GM21576 (cell line): ENCODE data around the gene JAM3.
"Not testable (repeated sequence)": the region's sequence is repeated elsewhere in the genome, so short reads cannot be mapped to it uniquely, and the experiment has no call there.

ENCODE experiments used
- ATAC-seq: cut with Tn5 transposase; IDR thresholded peaks from one replicate; pipeline ENCODE4 v1.9.1; 2021; ENCODE audit warnings: mild to moderate bottlenecking, moderate library complexity; ENCODE audit not compliant: unreplicated experiment

JAM3 gene

GRCh38 chr11:134098566-134099184, 29.8 kb downstream of the JAM3 start:
- ATAC-seq = no peak

DNA sequence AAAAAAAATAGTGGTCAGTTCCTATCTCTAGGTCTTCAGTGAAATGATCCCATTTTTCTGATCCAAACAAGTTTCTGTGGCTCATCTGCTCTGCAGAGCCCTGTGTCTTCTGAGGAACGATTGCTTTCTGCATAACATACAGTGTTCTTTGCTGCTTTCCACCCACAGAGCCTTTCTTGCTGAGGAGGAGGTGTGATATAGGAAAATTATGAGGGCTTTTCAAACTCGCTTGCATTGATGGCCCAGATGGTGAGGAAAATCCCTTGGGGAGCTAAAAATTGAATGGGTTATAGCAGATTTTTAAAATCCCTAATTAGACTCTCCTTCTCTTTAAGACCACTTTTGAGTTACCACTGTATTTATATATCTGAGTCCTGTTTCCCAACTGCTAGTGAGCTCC, 31.3 kb downstream of the JAM3 start:
- no peak for ATAC-seq

- no peak for ATAC-seq
Measured at GRCh38 chr11:134101282-134101681, 32.4 kb downstream of the JAM3 start.

DNA sequence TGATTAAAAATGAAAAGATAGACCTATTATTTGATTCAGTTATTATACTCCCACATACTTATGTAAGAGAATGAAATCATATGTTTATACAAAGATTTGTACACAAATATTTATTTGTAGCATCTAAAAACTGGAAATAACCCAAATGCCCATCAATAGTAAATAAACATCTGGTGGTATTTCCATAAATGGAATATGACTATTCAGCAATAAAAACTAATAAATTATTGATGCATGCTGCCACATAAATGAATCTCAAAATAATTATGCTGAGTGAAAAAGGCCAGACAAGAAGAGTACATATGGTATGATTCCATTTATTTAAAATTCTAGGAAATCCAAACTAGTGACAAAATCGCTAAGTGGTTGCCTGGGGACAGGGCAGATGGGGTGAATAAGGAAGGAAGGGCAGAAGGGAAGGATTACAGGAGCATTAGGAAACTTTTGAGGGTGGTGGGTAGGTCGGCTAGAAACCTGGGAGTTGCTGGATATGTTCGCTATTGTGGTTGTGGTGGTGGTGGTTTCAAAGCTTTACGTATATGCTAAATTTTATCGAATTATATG, 41.5 kb downstream of the JAM3 start:
- no peak for ATAC-seq

- not testable (repeated sequence) for ATAC-seq
Measured at GRCh38 chr11:134113787-134114186, 44.9 kb downstream of the JAM3 start.

DNA sequence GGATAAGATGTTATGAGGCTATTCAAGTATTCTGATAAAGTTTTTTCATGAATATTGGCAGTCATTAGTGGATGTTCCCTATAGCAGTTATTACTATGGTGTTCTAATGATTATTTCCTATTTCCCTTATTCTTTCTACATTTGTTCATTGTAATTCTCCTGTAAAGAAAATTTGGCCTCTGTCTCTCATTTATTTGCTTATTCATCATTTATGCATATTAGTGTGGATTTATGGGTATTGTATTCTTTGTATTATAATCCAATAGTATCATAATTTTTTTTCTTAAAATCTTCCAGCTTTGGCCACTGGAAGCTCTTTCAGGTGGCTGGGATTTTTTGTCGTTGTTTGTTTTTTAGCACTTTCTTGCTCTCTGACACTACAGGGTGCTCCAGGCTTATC, 47.3 kb downstream of the JAM3 start:
- ATAC-seq = no peak

DNA sequence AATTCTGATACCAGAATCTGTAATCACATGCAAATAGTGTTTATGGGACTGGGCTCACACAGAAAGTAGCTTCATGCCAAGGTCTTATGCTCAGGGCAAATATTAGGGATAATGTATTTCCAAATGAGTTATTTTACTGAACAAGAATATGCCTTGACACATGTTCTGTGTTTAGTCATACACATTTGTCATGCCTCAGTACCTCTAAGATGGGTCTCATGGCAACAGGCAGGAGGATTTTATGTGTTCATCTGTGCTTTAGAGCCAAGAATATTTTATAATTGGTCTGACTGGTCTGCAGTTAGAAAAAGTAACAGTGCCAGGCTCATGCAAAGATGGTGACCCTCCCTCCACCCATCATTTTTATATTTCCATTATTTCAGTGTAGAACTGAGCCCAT, 49.1 kb downstream of the JAM3 start:
- ATAC-seq = no peak

DNA sequence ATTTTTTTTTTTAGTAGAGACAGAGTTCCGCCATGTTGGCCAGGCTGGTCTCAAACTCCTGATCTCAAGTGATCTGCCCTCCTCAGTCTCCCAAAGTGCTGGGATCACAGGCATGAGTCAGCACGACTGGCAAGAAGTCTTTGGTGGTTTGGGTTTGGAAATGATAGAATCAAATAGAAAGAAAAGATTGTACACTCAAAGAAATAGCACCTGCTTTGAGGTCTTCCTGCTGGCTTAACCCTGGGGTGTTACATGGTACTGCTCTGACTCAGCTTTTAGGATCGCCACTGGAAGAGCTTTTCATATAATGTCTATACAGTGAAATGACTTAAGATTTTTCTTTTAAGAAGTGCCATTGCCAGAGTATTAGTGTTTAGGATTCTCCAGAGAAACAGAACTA, 50.2 kb downstream of the JAM3 start:
- ATAC-seq = no peak

DNA sequence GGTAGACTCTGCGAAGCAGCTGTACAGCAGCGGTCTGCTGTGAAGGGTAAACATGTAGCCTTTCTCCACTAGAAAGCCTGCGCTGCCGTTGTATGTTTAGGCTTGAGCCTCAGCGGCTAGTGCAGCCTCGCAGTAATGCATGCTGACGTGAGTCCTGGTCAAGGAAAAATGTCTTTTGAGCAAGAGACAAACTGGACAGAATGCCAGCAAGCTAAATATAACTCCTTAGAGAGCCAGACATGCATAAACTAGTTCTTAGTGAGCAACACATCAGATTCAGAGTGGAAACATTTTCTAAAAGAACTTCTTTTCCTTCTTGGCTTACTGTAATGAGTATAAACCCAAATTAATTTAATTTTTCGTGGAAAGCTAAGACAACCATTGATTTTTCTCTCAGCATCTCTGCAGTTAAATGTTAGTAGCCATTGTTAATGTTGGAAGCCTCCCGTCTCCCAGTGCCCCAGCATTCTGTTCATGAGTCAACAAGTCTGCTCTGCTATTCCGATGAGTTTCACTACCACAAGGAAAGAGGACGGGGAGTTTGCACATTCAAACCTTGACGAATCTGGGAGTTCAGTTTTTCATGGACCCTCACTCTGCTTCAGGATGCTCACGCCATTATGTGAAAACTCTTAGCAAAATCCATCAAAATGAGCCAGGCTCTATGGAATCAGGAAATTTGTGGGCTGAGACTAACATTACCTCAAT, 51.4 kb downstream of the JAM3 start:
- ATAC-seq = no peak

- no peak for ATAC-seq
Measured at GRCh38 chr11:134120921-134121526, 52.2 kb downstream of the JAM3 start.

- ATAC-seq = no peak
Measured at GRCh38 chr11:134124660-134125451, 56.0 kb downstream of the JAM3 start.

GRCh38 chr11:134125507-134125906, 56.6 kb downstream of the JAM3 start:
- no peak for ATAC-seq

DNA sequence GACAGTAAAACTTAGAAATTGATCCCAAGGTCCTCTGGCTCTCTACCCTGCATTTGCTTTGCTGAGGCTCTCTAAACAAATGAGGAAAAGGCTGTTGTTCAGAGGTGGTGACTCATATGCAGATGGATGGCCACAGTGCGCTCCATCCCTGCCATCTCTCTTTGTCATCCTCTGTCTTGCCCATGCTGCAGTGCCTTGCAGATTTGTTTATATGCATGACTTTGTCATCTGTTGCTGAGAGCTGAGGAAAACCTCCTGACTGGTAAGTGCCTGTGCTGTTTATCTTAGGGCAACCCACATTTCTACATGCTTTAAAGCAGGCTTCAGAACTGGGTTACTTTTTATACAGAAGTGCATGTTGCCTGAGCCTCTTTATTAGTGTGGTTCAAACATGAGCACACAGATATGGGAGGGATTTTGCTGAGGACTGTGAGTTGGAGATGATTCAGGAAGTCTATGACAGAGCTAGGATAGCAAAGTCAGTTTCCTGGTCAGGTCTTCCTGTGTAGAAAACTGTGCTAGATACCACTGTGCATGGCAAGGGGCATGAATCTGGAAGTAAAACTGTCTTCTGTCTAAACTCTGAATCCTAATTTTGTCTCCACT, 57.4 kb downstream of the JAM3 start:
- ATAC-seq = no peak

DNA sequence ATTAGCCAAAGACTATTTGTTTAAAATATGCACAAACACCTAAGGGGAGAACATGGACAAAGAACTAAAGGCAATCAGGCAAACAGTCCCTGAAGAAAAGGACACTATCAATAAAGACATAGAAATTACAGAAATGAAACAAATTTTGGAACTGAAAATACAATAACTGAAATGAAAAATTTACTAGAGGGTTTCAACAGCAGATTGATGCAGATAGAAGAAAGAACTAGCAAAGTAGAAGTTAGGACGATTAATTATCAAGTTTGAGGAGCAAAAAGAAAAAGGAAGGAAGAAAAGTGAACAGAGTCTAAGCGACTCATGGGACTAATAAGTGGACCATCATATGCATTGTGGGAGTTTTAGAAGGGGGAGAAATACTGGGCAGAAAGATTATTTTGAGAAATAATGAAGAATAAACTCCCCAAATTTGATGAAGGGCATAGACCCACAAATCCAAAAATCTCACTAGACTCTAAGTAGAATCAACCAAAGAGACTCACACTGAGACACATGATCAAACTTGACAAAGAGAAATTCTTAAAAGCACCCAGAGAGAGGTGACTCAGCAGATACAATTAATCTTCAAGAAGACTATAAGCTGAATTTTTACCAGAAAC, 62.9 kb downstream of the JAM3 start:
- no peak for ATAC-seq

DNA sequence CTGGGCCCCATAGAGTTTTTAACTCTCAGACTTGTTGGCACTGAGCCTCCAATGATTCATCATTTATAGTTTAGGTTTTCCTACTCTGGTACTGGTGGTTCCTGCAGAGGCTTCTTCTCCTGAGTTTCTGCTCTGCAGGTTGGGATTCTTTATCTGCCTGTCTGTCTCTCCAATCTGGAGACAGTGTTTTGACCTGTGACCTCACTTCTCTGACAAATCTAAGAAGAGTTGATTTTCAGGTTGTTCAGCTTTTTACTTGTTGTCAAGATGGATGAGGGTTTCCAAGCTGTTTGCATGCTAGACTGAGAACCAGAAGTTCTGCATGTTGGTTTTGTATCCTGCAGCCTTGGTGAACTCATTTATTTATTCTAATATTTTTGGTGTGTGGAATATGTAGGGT, 63.9 kb downstream of the JAM3 start:
- ATAC-seq = no peak

GRCh38 chr11:134134167-134134566, 65.3 kb downstream of the JAM3 start:
- ATAC-seq = no peak

GRCh38 chr11:134138376-134138775, 69.5 kb downstream of the JAM3 start:
- no peak for ATAC-seq

GRCh38 chr11:134139303-134139872, 70.5 kb downstream of the JAM3 start:
- ATAC-seq = no peak

- ATAC-seq = peak; percentile 81
Measured at GRCh38 chr11:134139873-134140331, 71.0 kb downstream of the JAM3 start.

- ATAC-seq = no peak
Measured at GRCh38 chr11:134140961-134141490, 72.2 kb downstream of the JAM3 start.
